Parathyroid adenoma (tissue), 2 donors: ENCODE data around the gene TARM1.

Source experiments
- H2AFZ ChIP-seq: fragments of 300-600 bp; sonication (generic); one replicate; pipeline ENCODE4 v1.7.0; 2017; ENCODE audit warnings: antibody characterized with exemption, mild to moderate bottlenecking
- H3K27ac ChIP-seq: fragments of 300-600 bp; sonication (generic); one replicate; pipeline ENCODE4 v1.7.0; 2017
- H3K27me3 ChIP-seq: fragments of 300-600 bp; sonication (generic); one replicate; pipeline ENCODE4 v1.7.0; 2017; ENCODE audit warnings: low read length; ENCODE audit not compliant: control insufficient read depth, insufficient read depth
- H3K36me3 ChIP-seq: fragments of 300-600 bp; sonication (generic); one replicate; pipeline ENCODE4 v1.7.0; 2017; ENCODE audit warnings: low read length; ENCODE audit not compliant: control insufficient read depth, insufficient read depth
- H3K4me1 ChIP-seq: fragments of 300-600 bp; sonication (generic); one replicate; pipeline ENCODE4 v1.7.0; 2017; ENCODE audit warnings: control low read depth
- H3K4me2 ChIP-seq: fragments of 300-600 bp; sonication (generic); one replicate; pipeline ENCODE4 v1.7.0; 2017; ENCODE audit warnings: low read length
- H3K4me3 ChIP-seq: fragments of 300-600 bp; sonication (generic); one replicate; pipeline ENCODE4 v1.7.0; 2017; ENCODE audit warnings: low read depth, low read length
- H3K79me2 ChIP-seq: fragments of 300-600 bp; sonication (generic); one replicate; pipeline ENCODE4 v1.7.0; 2017; ENCODE audit warnings: control low read depth
- H3K9ac ChIP-seq: fragments of 300-600 bp; sonication (generic); one replicate; pipeline ENCODE4 v1.7.0; 2017; ENCODE audit warnings: mild to moderate bottlenecking
- H3K9me3 ChIP-seq: fragments of 300-600 bp; sonication (generic); one replicate; pipeline ENCODE4 v1.7.0; 2017; ENCODE audit warnings: low read length; ENCODE audit not compliant: control insufficient read depth
- TF ChIP-seq, protein P1 (sequence below): fragments of 300-600 bp; sonication (generic); IDR thresholded peaks from one replicate; pipeline ENCODE4 v1.7.0; 2017; ENCODE audit warnings: antibody characterized with exemption, mild to moderate bottlenecking
- donor health status: primary hyperparathyroidism.

The TARM1 gene

DNA sequence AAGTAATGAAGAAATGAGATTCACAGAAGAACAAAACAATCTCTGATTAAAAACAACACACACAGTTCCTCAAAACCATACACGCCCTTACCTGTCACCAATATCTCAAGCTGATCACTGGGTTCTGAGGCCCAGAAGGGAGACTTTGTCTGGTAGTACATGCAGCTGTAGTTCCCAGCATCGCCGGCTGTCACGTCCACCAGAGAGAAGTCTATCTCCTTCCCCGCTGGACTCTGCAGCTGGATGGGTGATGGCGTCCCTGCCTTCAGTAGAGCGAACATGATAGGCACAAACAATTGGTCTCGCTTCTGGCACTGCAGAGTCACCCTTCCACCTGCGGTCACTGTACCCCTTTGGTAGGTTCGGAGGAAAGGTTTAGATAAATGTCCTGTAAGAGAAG is 7.3 kb downstream of the TARM1 start:
- Histone ChIP-seq H3K9me3 (no peaks in the 10 kb centered on the region), H3K27me3 (no peaks in the 10 kb centered on the region), H3K4me1 (no peaks in the 10 kb centered on the region), H3K79me2 (no peaks in the 10 kb centered on the region), H3K4me2 (no peak overlapping the region), H3K4me3 (no peak overlapping the region), H3K9ac (no peak overlapping the region), H3K36me3 (no peaks in the 10 kb centered on the region), H3K27ac (no peak overlapping the region), H2AFZ (no peak overlapping the region)
- TF ChIP-seq, protein P1, sequence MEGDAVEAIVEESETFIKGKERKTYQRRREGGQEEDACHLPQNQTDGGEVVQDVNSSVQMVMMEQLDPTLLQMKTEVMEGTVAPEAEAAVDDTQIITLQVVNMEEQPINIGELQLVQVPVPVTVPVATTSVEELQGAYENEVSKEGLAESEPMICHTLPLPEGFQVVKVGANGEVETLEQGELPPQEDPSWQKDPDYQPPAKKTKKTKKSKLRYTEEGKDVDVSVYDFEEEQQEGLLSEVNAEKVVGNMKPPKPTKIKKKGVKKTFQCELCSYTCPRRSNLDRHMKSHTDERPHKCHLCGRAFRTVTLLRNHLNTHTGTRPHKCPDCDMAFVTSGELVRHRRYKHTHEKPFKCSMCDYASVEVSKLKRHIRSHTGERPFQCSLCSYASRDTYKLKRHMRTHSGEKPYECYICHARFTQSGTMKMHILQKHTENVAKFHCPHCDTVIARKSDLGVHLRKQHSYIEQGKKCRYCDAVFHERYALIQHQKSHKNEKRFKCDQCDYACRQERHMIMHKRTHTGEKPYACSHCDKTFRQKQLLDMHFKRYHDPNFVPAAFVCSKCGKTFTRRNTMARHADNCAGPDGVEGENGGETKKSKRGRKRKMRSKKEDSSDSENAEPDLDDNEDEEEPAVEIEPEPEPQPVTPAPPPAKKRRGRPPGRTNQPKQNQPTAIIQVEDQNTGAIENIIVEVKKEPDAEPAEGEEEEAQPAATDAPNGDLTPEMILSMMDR = no peak

DNA sequence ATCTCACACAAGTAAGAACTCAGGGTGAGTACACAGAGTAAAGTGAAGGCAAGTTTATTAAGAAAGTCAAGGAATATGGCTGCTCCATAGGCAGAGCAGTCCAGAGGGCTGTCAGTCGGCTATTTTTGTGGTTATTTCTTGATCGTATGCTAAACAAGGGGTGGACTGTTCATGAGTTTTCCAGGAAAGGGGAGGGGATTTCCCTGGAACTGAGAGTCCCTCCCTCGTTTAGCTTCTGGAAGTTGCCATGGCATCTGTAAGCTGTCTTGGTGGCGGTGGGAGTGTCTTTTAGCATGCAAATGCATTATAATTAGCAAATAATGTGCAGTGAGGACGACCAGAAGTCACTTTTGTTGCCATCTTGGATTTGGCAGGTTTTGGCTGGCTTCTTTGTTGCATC is 11.7 kb downstream of the TARM1 start:
- TF ChIP-seq, protein P1 = no peak
- no peak overlapping the region for H3K4me3 ChIP-seq
- H3K79me2 ChIP-seq = no peaks in the 10 kb centered on the region
- H3K4me1 ChIP-seq = no peaks in the 10 kb centered on the region
- no peaks in the 10 kb centered on the region for H3K9me3 ChIP-seq
- H3K27ac ChIP-seq = no peak overlapping the region
- H3K36me3 ChIP-seq = no peaks in the 10 kb centered on the region
- H3K27me3 ChIP-seq = no peaks in the 10 kb centered on the region
- H3K4me2 ChIP-seq = no peak overlapping the region
- no peak overlapping the region for H2AFZ ChIP-seq
- H3K9ac ChIP-seq = no peak overlapping the region

DNA sequence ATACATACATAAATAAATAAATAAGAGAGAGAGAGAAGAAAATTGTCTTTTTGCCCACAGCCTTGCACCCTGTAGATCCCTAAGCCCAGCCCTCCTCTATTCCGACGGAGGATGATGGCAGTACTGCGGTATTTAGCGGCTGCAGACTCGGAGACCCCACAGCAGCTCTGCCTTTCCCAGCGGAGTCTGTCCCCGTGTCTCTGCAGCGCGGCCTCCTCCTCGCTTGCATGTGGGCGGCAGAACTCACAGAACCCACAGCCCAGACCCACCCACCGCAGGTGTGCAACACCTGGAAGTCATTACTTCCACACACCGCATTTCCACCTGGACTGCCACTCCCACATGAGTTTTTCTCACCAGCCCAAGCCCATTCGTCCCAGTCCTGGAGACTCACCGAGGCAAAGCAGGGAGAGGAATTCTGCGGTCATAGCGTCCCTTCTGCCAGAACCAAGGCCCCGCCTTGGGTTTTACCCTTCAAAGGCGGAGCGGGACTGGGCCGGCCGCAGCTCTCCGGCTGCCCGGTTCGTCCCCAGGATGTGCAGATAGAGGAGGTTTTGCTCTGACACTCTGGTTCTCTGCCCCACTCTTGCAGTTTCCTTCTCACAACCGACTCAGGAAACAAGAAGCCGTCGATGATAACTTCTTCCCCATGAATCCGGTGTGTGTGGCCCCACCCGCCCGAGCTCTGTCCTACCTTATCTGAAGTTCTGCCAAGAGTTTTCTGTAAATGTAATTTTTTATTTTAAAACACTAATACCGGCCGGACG is 17.6 kb downstream of the TARM1 start, which contains the start of gene VSTM1:
TSS of gene VSTM1 (minus strand) at position 548 of the 767 bp plus-strand sequence. CDS start at position 428, 120 bp downstream.
- H3K9me3 ChIP-seq = no peaks in the 10 kb centered on the region
- H3K27ac ChIP-seq = no peak within 1 kb of the TSS
- no peaks in the 10 kb centered on the region for H3K36me3 ChIP-seq

DNA sequence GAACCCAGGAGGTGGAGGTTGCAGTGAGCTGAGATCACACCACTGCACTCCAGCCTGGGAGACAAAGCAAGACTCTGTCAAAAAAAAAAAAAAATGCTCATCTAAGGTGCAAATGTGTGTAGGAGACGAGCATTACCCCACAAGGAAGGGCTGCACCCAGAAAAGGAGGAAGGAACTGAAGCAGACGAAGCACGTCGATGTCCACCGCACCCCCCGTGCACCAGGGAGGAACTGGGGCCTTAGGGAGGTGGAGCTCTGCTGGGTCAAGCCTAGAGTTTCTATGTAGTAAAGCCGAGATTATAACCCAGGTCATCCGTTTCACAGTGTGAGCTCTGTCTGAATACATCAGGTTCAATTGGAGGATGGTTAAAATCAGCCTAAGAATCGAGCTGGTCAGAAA is 18.5 kb downstream of the TARM1 start:
- Histone ChIP-seq H3K4me2 (no peak overlapping the region), H2AFZ (no peak overlapping the region), H3K9ac (no peak overlapping the region), H3K27ac (no peak overlapping the region), H3K27me3 (no peaks in the 10 kb centered on the region), H3K36me3 (no peaks in the 10 kb centered on the region), H3K4me1 (no peaks in the 10 kb centered on the region), H3K9me3 (no peaks in the 10 kb centered on the region), H3K4me3 (no peak overlapping the region), H3K79me2 (no peaks in the 10 kb centered on the region)
- TF ChIP-seq, protein P1 = no peak

More for the DNA sequence above, 17.6 kb downstream of the TARM1 start, which contains the start of gene VSTM1:
- H3K27me3 ChIP-seq = no peaks in the 10 kb centered on the region
- H3K4me1 ChIP-seq = no peaks in the 10 kb centered on the region
- H3K4me2 ChIP-seq = no peak within 1 kb of the TSS
- H3K4me3 ChIP-seq = no peak within 1 kb of the TSS
- no peak within 1 kb of the TSS for H3K9ac ChIP-seq
- no peak within 1 kb of the TSS for H2AFZ ChIP-seq
- H3K79me2 ChIP-seq = no peaks in the 10 kb centered on the region
- TF ChIP-seq, protein P1 = no peak

DNA sequence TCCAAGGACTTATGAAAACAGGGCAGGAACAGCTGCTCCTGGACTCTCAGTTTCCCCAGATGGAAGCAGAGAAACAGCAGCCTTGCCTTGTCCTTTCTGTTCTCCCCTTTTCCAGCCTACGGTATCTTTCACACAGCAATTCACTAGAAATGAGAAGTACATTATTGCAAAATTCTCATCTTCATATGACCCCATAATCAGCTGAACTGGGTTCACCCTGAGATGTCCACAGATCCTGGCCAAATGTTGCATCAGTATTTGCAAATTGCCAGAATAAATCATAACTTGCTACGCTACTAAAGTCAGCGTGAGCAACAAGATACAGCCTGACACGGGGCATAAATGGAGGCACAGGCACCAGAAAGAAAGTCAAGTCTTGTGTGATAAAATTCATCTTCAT is 33.5 kb downstream of the TARM1 start:
- Histone ChIP-seq H3K27me3 (no peaks in the 10 kb centered on the region), H2AFZ (no peak overlapping the region), H3K4me3 (no peak overlapping the region), H3K79me2 (no peaks in the 10 kb centered on the region), H3K36me3 (no peaks in the 10 kb centered on the region), H3K9ac (no peak overlapping the region), H3K4me1 (no peaks in the 10 kb centered on the region), H3K4me2 (no peak overlapping the region), H3K27ac (no peak overlapping the region), H3K9me3 (no peaks in the 10 kb centered on the region)
- TF ChIP-seq, protein P1 = no peak
